AG09309 (cell line): ENCODE measurements around the gene LTBP1.
A peak's percentile ranks its signal among the peaks of the same experiment; 100 is the strongest.

ENCODE experiments used
- DNase-seq: peaks from one replicate; pipeline ENCODE4 v3.0.0-alpha.2; 2010; ENCODE audit warnings: low read depth
- H3K4me3 ChIP-seq: 2 replicates; pipeline ENCODE4 v1.5.1; 2011; ENCODE audit warnings: mild to moderate bottlenecking, low read depth, low read length, moderate library complexity; ENCODE audit not compliant: control insufficient read depth
- TF ChIP-seq, protein P1 (sequence below): IDR thresholded peaks from 2 replicates; pipeline ENCODE4 v1.5.1; 2011; ENCODE audit warnings: mild to moderate bottlenecking, low read depth, low read length, inconsistent platforms; ENCODE audit not compliant: insufficient read depth, control insufficient read depth; ENCODE audit errors: missing control alignments

LTBP1 gene

DNA sequence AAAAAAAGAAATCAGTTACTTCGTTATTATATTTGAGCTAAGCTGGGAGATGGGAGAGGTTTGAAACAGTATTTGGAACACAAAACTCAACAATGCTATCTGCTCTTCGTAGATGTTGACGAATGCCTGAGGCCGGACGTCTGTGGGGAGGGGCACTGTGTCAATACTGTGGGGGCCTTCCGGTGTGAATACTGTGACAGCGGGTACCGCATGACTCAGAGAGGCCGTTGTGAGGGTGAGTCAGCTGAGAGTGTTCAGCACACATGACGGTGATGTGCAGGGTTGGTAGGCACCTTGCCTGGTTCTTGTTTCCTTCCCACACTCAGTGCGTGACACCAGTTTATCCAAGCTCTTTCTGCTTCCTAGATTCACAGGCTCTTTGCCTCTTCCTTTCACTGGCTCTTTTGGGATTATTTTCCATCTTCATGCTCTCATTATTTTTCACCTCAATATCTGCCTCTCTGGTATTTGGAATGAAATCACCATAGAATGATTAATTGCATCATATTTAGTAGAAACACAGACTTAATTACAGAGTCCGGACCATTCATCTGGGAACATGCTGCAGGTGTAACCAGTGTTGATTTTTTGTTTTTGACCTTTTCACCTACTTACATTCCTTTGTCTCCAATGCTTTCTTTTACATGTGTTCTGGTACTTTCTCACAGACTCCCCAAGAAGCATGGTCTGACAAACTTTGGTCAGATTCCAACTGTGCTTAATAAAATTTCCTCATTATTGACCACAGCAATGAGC, 329.1 kb downstream of the LTBP1 start:
- DNase-seq, result peak; percentile 68
- H3K4me3 ChIP-seq, result no peak overlapping the region

GRCh38 chr2:33277002-33277426, 330.3 kb downstream of the LTBP1 start:
- no peak overlapping the region for H3K4me3 ChIP-seq
- TF ChIP-seq, protein P1, sequence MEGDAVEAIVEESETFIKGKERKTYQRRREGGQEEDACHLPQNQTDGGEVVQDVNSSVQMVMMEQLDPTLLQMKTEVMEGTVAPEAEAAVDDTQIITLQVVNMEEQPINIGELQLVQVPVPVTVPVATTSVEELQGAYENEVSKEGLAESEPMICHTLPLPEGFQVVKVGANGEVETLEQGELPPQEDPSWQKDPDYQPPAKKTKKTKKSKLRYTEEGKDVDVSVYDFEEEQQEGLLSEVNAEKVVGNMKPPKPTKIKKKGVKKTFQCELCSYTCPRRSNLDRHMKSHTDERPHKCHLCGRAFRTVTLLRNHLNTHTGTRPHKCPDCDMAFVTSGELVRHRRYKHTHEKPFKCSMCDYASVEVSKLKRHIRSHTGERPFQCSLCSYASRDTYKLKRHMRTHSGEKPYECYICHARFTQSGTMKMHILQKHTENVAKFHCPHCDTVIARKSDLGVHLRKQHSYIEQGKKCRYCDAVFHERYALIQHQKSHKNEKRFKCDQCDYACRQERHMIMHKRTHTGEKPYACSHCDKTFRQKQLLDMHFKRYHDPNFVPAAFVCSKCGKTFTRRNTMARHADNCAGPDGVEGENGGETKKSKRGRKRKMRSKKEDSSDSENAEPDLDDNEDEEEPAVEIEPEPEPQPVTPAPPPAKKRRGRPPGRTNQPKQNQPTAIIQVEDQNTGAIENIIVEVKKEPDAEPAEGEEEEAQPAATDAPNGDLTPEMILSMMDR, result no peak
- DNase-seq, result no peak

More for the DNA sequence above, 329.1 kb downstream of the LTBP1 start:
- TF ChIP-seq, protein P1, result no peak

GRCh38 chr2:33278245-33278943, 331.6 kb downstream of the LTBP1 start:
- no peak overlapping the region for H3K4me3 ChIP-seq
- TF ChIP-seq, protein P1, result no peak
- DNase-seq, result no peak

DNA sequence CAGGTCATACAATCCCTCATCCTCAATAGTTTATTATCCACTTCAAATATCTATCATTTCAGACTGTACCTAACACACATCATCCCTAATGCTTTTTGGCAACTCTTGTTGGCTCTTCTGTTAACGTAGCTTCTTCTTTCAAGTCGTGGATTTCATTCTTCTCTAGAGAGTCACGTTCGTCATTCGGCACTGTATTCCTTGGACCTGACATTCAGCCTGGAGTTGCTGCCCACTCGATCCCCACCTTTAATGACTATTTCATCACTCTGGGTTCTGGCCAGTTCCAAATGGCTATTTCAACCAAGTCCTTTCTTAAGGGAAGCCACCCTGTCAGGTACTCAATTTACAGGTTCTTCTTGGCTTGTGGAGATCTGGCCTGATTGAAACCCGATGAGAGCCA, 337.5 kb downstream of the LTBP1 start:
- TF ChIP-seq, protein P1, result no peak
- H3K4me3 ChIP-seq, result no peak overlapping the region
- no peak for DNase-seq

- TF ChIP-seq, protein P1, result no peak
- H3K4me3 ChIP-seq, result no peak overlapping the region
- no peak for DNase-seq
Measured at GRCh38 chr2:33287507-33288005, 340.8 kb downstream of the LTBP1 start.

DNA sequence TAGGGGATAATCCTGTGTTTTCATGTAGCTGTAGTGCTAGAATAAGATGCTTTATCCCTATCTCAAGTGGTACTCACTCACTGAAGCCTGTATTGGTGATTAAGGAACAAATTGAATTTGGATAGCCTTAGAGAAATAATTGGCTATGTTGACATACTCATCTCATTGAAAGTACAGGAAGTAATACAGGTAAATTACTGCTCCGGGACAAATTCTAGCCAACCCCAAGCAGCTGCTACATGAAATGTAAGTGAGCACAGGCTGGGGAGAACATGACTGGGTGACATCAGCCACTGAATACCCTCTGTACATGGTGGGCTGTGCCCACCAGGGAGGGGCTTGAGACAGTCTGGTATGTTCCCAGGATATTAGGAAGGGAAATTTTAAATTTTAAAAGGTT, 341.3 kb downstream of the LTBP1 start:
- TF ChIP-seq, protein P1, result no peak
- H3K4me3 ChIP-seq, result no peak overlapping the region
- no peak for DNase-seq
